Retinal pigment epithelial cell (primary cell): ENCODE measurements around the gene DNTT.

Experiments used
- DNase-seq: peaks from one replicate; pipeline ENCODE4 v3.0.0-alpha.2; 2010; ENCODE audit warnings: low read depth
- H3K4me3 ChIP-seq: 2 replicates; pipeline ENCODE4 v1.5.1; 2011; ENCODE audit warnings: mild to moderate bottlenecking, low read length, control low read depth, moderate library complexity
- TF ChIP-seq, protein P1 (sequence below): conservative IDR thresholded peaks from 2 replicates; pipeline ENCODE4 v1.5.1; 2011; ENCODE audit warnings: low read depth, low read length, control low read depth, inconsistent platforms

Gene DNTT

DNA sequence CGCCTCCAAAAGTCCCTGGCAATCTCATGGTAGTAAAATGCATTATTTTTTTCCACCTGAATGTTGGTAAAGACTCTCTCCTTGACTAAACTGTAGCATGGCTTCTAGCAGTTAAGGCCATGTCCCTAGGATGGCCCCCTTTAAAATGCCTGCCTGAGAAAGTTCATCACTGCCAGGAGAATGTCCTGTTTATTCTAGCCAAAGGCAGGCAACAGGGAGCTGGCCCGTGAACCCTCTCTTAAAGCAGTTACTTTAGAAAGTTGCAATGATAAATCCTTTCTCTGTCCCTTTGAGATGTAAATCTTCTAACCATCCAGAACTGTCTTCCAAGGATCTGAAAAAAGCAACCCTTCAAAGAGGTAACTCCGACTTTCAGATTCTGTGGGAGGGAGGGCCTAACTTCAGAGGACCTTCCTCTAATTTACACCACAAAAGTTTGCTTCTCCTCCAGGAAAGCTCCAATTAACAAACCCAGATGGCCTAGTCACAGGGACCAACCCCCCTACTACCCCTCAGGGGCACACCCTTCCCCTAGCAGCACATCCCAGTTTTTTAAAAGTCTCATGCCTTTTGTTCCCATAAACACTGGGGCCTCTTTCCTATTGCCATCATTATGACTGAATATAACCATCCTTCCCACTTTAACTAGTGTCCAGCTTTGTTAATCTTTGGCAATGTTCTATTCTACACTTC, 5.5 kb downstream of the DNTT start:
- TF ChIP-seq, protein P1, sequence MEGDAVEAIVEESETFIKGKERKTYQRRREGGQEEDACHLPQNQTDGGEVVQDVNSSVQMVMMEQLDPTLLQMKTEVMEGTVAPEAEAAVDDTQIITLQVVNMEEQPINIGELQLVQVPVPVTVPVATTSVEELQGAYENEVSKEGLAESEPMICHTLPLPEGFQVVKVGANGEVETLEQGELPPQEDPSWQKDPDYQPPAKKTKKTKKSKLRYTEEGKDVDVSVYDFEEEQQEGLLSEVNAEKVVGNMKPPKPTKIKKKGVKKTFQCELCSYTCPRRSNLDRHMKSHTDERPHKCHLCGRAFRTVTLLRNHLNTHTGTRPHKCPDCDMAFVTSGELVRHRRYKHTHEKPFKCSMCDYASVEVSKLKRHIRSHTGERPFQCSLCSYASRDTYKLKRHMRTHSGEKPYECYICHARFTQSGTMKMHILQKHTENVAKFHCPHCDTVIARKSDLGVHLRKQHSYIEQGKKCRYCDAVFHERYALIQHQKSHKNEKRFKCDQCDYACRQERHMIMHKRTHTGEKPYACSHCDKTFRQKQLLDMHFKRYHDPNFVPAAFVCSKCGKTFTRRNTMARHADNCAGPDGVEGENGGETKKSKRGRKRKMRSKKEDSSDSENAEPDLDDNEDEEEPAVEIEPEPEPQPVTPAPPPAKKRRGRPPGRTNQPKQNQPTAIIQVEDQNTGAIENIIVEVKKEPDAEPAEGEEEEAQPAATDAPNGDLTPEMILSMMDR: no peak
- no peak for DNase-seq
- H3K4me3 ChIP-seq: no peak overlapping the region

DNA sequence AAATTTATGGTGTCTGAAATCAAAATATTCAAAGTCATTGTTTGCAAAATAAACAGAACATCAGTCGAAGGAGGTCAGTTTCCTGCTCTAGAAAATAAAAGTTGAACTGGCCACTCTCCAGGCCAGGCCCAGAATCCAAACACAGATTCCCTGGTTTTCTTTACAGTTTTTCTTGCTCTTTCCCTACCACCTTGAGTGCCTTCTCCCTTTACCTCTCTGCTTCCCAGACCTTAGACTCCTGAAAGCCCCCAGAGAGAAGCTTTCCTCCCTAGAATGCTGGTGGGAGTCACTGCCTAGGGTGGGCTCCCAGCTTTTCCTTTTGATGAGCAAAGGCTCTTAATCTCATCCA, 6.1 kb downstream of the DNTT start:
- TF ChIP-seq, protein P1: no peak
- no peak for DNase-seq
- no peak overlapping the region for H3K4me3 ChIP-seq

DNA sequence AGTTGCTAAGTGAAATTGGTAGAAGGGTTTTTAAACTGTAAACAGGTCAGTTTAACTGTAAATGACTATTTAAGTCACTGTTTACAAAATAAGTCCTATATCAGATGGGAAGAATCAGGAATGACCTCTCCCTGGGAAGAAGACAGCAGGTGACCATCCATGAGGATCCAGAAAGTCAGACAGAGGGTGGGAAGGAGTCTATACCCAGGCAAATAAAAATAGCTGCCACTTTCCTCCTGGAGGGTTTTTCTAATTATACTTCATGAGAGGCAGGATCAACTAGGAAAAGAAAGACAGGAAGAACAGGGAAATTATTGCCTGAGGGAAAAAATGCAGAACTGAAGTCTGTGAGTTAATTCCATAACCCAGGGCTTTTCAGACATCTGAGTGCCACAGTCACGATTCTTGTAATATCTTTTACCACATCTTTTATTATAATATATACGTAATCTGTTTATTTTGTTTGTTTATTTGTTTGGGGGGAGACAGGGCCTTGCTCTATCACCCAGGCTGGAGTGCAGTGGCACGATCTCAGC, 7.0 kb downstream of the DNTT start:
- no peak for DNase-seq
- TF ChIP-seq, protein P1: no peak
- no peak overlapping the region for H3K4me3 ChIP-seq

DNA sequence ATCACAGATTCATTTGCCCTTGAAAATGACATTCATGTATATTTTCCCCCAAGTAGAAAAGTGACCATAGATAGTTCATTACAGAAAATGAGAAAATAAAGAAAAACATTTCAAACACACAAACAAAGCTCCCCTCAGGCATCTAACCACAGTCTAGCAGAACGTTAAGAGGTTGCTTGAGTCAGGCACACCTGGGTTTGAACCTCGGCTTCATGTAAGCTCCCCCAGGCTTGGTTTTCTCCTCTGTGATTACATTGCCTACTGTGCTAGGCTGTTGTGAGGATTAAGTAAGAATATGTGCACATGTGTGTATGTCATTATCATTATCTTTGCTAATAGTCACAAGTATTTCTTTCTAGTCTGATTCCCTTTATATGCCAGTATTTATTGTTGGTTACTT, 9.1 kb downstream of the DNTT start:
- TF ChIP-seq, protein P1: no peak
- no peak overlapping the region for H3K4me3 ChIP-seq
- no peak for DNase-seq

DNA sequence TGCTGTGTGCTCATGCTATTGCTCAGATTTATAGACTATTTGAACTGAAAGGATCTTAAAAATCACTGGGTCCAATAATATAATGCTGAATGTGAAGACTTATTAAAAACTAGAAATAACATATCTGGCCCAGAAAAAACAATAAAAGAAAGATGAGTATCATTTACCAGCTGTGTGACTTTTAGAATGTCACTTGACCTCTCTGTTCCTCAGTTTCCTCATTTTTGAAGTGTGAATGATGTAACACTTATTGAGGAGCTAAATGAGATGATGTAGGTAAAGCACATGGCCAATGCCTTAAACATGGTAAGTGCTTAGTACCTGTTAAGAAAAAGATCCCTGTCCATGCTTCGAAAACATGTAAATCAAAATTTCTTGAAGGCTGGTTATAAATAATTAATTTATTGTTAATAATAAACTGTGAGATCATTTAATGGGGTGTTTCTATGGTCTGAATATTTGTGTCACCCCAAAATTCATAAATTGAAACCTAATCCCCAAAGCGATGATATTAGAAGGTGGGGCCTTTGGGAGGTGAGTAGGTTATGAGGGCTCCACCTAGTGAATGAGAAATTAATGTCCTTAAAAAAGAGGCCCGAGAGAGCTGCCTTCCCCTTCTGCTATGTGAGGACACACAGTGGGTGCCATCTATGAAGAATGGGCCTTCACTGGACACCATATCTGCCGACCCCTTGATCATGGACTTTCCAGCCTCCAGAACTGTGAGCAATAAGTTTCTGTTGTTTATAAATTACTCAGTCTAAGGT, 13.0 kb downstream of the DNTT start:
- TF ChIP-seq, protein P1: no peak

DNA sequence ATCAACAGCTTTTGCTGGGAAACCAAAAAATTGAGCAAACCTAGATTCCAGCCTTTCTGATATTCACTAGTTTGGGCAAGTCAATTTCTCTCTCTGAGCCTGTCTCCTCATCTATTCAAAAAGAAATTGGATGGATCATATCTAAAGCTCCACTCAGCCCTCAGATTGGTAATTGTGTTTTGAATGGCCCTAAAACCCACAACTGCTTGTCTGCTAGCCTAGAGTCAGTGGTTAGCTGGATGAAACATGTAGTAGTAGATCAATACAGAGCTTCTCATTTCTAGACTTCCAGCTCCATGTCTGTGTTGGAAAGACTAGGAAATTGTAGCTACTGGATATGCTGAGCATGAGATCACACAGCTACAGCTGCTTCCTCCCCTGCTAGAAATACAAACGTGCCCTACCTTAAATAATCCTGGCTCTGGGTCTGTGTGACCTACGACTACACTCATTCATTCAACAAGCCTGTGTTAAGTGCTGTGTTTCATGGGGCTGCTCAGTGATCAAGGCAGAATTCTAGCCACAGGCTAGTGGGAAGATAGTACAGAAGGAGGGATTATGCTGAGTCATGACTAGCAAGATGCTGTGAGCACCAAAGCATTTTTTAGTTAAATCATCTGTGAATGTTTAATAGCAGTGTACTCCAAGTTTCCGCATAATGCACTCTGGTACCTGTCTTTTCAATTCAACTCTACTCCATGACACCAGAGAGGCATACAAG, 15.7 kb downstream of the DNTT start:
- TF ChIP-seq, protein P1: no peak
- H3K4me3 ChIP-seq: no peak overlapping the region
- DNase-seq: no peak

More for the DNA sequence above, 13.0 kb downstream of the DNTT start:
- no peak for DNase-seq
- no peak overlapping the region for H3K4me3 ChIP-seq
